KMS-11 (cell line): ENCODE data around the gene RWDD3.

Experiments
- H2AFZ ChIP-seq: fragments of 200-600 bp; sonication (generic); 2 replicates; pipeline ENCODE4 v1.6.1; 2016; ENCODE audit warnings: antibody characterized with exemption, mixed run types, low read depth
- H3K27ac ChIP-seq: fragments of 200-600 bp; sonication (generic); 2 replicates; pipeline ENCODE4 v1.6.1; 2016; ENCODE audit warnings: mild to moderate bottlenecking, mixed run types
- H3K27me3 ChIP-seq: fragments of 200-600 bp; sonication (generic); 2 replicates; pipeline ENCODE4 v1.6.1; 2017; ENCODE audit warnings: mild to moderate bottlenecking, low read depth, mixed run types, moderate library complexity; ENCODE audit not compliant: insufficient read depth
- H3K36me3 ChIP-seq: fragments of 200-600 bp; sonication (generic); 2 replicates; pipeline ENCODE4 v1.6.1; 2017; ENCODE audit warnings: mild to moderate bottlenecking, mixed run types; ENCODE audit not compliant: insufficient read depth
- H3K4me1 ChIP-seq: fragments of 200-600 bp; sonication (generic); 2 replicates; pipeline ENCODE4 v1.6.1; 2016; ENCODE audit warnings: mild to moderate bottlenecking, low read depth, mixed run types; ENCODE audit not compliant: poor library complexity, severe bottlenecking
- H3K4me2 ChIP-seq: fragments of 200-600 bp; sonication (generic); 2 replicates; pipeline ENCODE4 v1.7.0; 2016; ENCODE audit warnings: mild to moderate bottlenecking, mixed run types
- H3K4me3 ChIP-seq: fragments of 200-600 bp; sonication (generic); IDR thresholded peaks from 2 replicates; pipeline ENCODE4 v1.6.1; 2017; ENCODE audit warnings: low read depth, low read length, mixed read lengths; ENCODE audit not compliant: insufficient read depth
- H3K79me2 ChIP-seq: fragments of 200-600 bp; sonication (generic); 2 replicates; pipeline ENCODE4 v1.6.1; 2016; ENCODE audit warnings: low read depth, mixed run types; ENCODE audit not compliant: insufficient read depth
- H3K9ac ChIP-seq: fragments of 200-600 bp; sonication (generic); 2 replicates; pipeline ENCODE4 v1.6.1; 2016; ENCODE audit warnings: mild to moderate bottlenecking, mixed run types
- H4K20me1 ChIP-seq: fragments of 200-600 bp; sonication (generic); 2 replicates; pipeline ENCODE4 v1.6.1; 2016; ENCODE audit warnings: mild to moderate bottlenecking, mixed run types; ENCODE audit not compliant: insufficient read depth
- CTCF ChIP-seq: fragments of 200-600 bp; sonication (generic); conservative IDR thresholded peaks from 2 replicates; pipeline ENCODE4 v1.6.1; 2017; ENCODE audit warnings: low read depth, mild to moderate bottlenecking, antibody characterized with exemption, low read length, moderate library complexity, mixed read lengths

RWDD3 gene

DNA sequence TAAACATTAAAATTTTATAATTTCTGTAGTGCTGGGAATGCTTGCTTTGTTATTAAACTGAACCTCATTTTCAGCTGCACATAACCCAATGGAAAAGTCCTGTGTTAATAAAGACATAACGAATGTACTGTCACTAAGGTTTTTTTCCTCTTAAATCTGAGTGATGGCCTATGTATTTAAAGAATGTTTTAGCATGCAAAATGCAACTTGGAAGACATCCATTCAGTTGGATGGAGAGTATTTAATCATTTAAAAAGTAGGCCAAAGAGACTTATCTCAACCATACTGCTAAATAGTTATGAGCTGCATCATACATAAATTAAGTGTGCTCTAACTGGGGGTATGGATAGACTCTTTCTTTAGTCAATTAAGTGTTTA lies 48.5 kb downstream of the RWDD3 start:
- no peaks in the 10 kb centered on the region for H3K36me3 ChIP-seq

GRCh38 chr1:95284420-95284819 lies 50.4 kb downstream of the RWDD3 start:
- no peaks in the 10 kb centered on the region for H3K36me3 ChIP-seq
- no peaks in the 10 kb centered on the region for H3K79me2 ChIP-seq
- H4K20me1 ChIP-seq: no peaks in the 10 kb centered on the region
- H3K4me2 ChIP-seq: no peak overlapping the region
- no peak overlapping the region for H3K4me3 ChIP-seq
- no peaks in the 10 kb centered on the region for H3K27me3 ChIP-seq
- no peak for TF ChIP-seq CTCF
- no peaks in the 10 kb centered on the region for H3K4me1 ChIP-seq
- no peak overlapping the region for H3K27ac ChIP-seq
- H2AFZ ChIP-seq: no peak overlapping the region
- H3K9ac ChIP-seq: no peak overlapping the region

More for the DNA sequence above, 48.5 kb downstream of the RWDD3 start:
- no peaks in the 10 kb centered on the region for H3K27me3 ChIP-seq
- H3K4me2 ChIP-seq: no peak overlapping the region
- H3K9ac ChIP-seq: no peak overlapping the region
- no peaks in the 10 kb centered on the region for H3K4me1 ChIP-seq
- no peak overlapping the region for H2AFZ ChIP-seq
- no peaks in the 10 kb centered on the region for H4K20me1 ChIP-seq
- H3K27ac ChIP-seq: no peak overlapping the region
- TF ChIP-seq CTCF: no peak
- no peak overlapping the region for H3K4me3 ChIP-seq
- no peaks in the 10 kb centered on the region for H3K79me2 ChIP-seq

DNA sequence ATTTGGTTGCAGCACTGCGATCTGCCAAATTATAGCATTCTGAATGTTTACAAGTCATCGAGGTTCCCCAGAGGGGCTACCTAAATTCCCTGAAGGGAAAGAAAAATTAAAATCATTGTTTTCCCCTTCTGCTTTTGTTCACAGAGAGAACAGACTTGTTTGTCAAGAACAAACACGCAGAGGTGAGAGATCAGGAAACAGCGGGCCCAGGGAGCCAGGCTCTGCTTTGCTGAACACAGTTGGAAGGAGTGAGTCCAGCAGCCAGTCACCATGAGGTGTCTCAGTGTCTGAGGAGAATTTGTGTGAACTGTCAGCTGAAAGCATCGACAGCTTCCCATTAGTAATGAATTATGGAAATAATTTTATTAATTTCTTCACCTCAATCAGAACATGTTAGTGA lies 52.5 kb downstream of the RWDD3 start:
- no peak for TF ChIP-seq CTCF
- H3K79me2 ChIP-seq: no peaks in the 10 kb centered on the region
- H3K36me3 ChIP-seq: no peaks in the 10 kb centered on the region
- H3K4me1 ChIP-seq: no peaks in the 10 kb centered on the region
- H3K4me3 ChIP-seq: no peak overlapping the region
- H3K27me3 ChIP-seq: no peaks in the 10 kb centered on the region
- no peak overlapping the region for H3K27ac ChIP-seq
- no peak overlapping the region for H3K9ac ChIP-seq
- no peak overlapping the region for H2AFZ ChIP-seq
- no peaks in the 10 kb centered on the region for H4K20me1 ChIP-seq
- H3K4me2 ChIP-seq: no peak overlapping the region

DNA sequence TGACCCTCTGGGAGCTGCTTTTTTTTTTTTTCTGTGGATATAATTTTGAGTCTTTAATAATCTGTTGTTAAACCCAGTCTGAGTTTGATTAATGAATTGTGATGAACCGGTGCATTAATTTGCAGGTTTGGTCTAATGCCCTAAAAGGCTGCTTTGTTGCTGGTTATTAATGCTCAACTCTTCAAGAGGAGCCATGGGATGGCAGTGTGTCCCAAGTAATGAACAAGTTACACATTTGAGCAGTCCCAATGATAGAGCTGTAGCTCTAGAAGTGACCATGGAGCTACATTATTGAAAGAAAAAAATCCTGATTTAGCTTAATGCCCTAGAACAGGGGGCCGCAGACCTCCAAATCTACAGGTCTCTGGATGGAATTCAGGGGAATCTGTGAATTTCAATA lies 53.1 kb downstream of the RWDD3 start:
- no peaks in the 10 kb centered on the region for H4K20me1 ChIP-seq
- no peaks in the 10 kb centered on the region for H3K36me3 ChIP-seq
- no peak overlapping the region for H3K9ac ChIP-seq
- H2AFZ ChIP-seq: no peak overlapping the region
- no peaks in the 10 kb centered on the region for H3K4me1 ChIP-seq
- H3K4me2 ChIP-seq: no peak overlapping the region
- no peak for TF ChIP-seq CTCF
- H3K4me3 ChIP-seq: no peak overlapping the region
- no peaks in the 10 kb centered on the region for H3K79me2 ChIP-seq
- no peaks in the 10 kb centered on the region for H3K27me3 ChIP-seq
- no peak overlapping the region for H3K27ac ChIP-seq

GRCh38 chr1:95287825-95288224 lies 53.8 kb downstream of the RWDD3 start:
- H2AFZ ChIP-seq: no peak overlapping the region
- no peak overlapping the region for H3K4me2 ChIP-seq
- TF ChIP-seq CTCF: no peak
- H3K27ac ChIP-seq: no peak overlapping the region
- H3K9ac ChIP-seq: no peak overlapping the region
- H3K27me3 ChIP-seq: no peaks in the 10 kb centered on the region
- no peaks in the 10 kb centered on the region for H3K79me2 ChIP-seq
- no peaks in the 10 kb centered on the region for H3K4me1 ChIP-seq
- no peaks in the 10 kb centered on the region for H3K36me3 ChIP-seq
- H3K4me3 ChIP-seq: no peak overlapping the region
- H4K20me1 ChIP-seq: no peaks in the 10 kb centered on the region
